ENCODE results near the gene FRMD6. TPM values are rescaled to one million over a fixed set of nuclear protein-coding genes. Genes with fewer than 3 reads are reported as not detected.

The FRMD6 gene
- polyA plus RNA-seq, 1 donor from 2014 or later = 2.4 TPM

DNA sequence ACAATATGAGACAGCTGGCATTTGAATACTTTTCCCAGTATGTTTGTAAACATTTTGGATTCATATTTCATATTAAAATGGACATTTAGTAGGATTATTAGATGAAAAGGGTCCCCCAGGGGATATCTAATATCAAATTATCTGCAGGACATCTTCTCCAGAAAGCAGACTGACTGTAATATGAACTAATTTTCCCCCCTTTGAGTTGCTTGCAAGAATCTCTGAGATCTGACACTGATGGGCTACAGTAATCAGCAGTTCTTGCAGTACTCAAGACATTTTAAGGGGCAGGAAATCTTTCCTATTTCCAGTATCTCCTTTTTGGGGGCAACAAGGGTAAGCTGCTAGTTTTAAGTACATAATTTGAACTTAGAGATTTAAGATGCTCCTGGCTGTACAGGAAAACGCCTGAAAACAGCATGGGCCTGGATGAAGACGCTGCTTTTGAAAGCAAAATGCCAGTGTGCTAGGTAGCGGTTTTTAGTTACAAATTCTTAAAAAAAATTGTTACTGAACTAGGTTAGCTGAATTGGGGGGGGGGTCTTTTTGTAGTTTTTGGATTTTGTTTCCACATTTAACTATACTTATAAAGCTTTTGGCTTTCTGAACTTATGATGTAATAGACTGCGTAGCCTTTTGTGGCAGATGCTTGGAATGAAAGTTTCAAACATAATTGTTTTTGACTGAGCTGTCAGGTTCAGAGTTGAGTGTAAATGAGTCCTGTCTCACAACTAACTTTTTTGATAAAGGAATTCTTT lies 2.2 kb downstream of the FRMD6 start:
- Histone ChIP-seq H4K20me1 (ENCODE audit: insufficient read depth) (no peaks in the 10 kb centered on the region), H3K36me3 (ENCODE audit: insufficient read depth, low read length) (no peaks in the 10 kb centered on the region), H3K79me2 (replicated peaks; ENCODE audit: insufficient read depth, low read length) (no peaks in the 10 kb centered on the region), H3K27me3 (ENCODE audit: insufficient read depth, low read depth, low read length) (peaks cover 22% of the 10 kb centered on the region), H3K9me3 (ENCODE audit: low read length) (no peaks in the 10 kb centered on the region), H3K9ac (ENCODE audit: low read length) (no peak overlapping the region), H3F3A (ENCODE audit: insufficient read depth, low read length, poor library complexity, severe bottlenecking) (no peaks in the 10 kb centered on the region), H3K27ac (ENCODE audit: low read length) (no peak overlapping the region), H2AFZ (ENCODE audit: low read depth, low read length) (no peak overlapping the region), H3K9me2 (ENCODE audit: insufficient read depth, low read length) (no peaks in the 10 kb centered on the region), H3K4me2 (ENCODE audit: low read length) (no peak overlapping the region), H3K4me3 (ENCODE audit: low read length) (no peak overlapping the region)
- TF ChIP-seq, protein P1, sequence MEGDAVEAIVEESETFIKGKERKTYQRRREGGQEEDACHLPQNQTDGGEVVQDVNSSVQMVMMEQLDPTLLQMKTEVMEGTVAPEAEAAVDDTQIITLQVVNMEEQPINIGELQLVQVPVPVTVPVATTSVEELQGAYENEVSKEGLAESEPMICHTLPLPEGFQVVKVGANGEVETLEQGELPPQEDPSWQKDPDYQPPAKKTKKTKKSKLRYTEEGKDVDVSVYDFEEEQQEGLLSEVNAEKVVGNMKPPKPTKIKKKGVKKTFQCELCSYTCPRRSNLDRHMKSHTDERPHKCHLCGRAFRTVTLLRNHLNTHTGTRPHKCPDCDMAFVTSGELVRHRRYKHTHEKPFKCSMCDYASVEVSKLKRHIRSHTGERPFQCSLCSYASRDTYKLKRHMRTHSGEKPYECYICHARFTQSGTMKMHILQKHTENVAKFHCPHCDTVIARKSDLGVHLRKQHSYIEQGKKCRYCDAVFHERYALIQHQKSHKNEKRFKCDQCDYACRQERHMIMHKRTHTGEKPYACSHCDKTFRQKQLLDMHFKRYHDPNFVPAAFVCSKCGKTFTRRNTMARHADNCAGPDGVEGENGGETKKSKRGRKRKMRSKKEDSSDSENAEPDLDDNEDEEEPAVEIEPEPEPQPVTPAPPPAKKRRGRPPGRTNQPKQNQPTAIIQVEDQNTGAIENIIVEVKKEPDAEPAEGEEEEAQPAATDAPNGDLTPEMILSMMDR (IDR thresholded peaks at IDR 0.05; ENCODE audit: poor library complexity, severe bottlenecking) = no peak
- TF ChIP-seq POLR2AphosphoS5 (IDR thresholded peaks at IDR 0.05) = no peak
- no peak for TF ChIP-seq SMC3 (conservative IDR thresholded peaks at IDR 0.05; ENCODE audit: poor library complexity)
- TF ChIP-seq EZH2 (IDR thresholded peaks at IDR 0.05; ENCODE audit: borderline replicate concordance, insufficient read depth, low read length, poor library complexity, severe bottlenecking) = no peak
- TF ChIP-seq RAD21 (conservative IDR thresholded peaks at IDR 0.05) = no peak
- no peak for TF ChIP-seq EP300 (conservative IDR thresholded peaks at IDR 0.05; ENCODE audit: poor library complexity, severe bottlenecking)
- TF ChIP-seq, protein P2, sequence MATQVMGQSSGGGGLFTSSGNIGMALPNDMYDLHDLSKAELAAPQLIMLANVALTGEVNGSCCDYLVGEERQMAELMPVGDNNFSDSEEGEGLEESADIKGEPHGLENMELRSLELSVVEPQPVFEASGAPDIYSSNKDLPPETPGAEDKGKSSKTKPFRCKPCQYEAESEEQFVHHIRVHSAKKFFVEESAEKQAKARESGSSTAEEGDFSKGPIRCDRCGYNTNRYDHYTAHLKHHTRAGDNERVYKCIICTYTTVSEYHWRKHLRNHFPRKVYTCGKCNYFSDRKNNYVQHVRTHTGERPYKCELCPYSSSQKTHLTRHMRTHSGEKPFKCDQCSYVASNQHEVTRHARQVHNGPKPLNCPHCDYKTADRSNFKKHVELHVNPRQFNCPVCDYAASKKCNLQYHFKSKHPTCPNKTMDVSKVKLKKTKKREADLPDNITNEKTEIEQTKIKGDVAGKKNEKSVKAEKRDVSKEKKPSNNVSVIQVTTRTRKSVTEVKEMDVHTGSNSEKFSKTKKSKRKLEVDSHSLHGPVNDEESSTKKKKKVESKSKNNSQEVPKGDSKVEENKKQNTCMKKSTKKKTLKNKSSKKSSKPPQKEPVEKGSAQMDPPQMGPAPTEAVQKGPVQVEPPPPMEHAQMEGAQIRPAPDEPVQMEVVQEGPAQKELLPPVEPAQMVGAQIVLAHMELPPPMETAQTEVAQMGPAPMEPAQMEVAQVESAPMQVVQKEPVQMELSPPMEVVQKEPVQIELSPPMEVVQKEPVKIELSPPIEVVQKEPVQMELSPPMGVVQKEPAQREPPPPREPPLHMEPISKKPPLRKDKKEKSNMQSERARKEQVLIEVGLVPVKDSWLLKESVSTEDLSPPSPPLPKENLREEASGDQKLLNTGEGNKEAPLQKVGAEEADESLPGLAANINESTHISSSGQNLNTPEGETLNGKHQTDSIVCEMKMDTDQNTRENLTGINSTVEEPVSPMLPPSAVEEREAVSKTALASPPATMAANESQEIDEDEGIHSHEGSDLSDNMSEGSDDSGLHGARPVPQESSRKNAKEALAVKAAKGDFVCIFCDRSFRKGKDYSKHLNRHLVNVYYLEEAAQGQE (IDR thresholded peaks at IDR 0.05; ENCODE audit: borderline replicate concordance) = no peak
- no peak for TF ChIP-seq TAF1 (IDR thresholded peaks at IDR 0.05; ENCODE audit: low read depth)
- TF ChIP-seq MXI1 (conservative IDR thresholded peaks at IDR 0.05; ENCODE audit: poor library complexity, severe bottlenecking) = no peak

DNA sequence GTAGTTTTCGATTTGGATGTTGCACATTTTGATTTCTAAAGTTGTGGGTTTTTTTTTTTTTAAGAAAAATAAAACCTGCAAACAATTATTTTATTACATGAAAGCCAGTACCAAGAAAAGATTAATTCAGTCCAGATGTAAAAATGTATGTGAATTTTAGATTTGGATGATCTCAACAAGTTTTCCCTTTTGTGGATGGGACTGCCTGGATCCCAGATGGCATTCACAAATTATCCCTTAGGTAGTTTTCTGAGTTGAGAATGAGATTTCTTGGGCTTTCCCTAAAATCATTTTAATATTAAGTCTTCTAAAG lies 2.8 kb downstream of the FRMD6 start:
- no peak overlapping the region for H3K27ac ChIP-seq (ENCODE audit: low read length)
- H3K27me3 ChIP-seq (ENCODE audit: insufficient read depth, low read depth, low read length) = peaks cover 22% of the 10 kb centered on the region
- TF ChIP-seq TAF1 (IDR thresholded peaks at IDR 0.05; ENCODE audit: low read depth) (no peak), POLR2AphosphoS5 (IDR thresholded peaks at IDR 0.05) (no peak), MXI1 (conservative IDR thresholded peaks at IDR 0.05; ENCODE audit: poor library complexity, severe bottlenecking) (no peak), RAD21 (conservative IDR thresholded peaks at IDR 0.05) (no peak), EZH2 (IDR thresholded peaks at IDR 0.05; ENCODE audit: borderline replicate concordance, insufficient read depth, low read length, poor library complexity, severe bottlenecking) (no peak), SMC3 (conservative IDR thresholded peaks at IDR 0.05; ENCODE audit: poor library complexity) (no peak)
- TF ChIP-seq, protein P1 (IDR thresholded peaks at IDR 0.05; ENCODE audit: poor library complexity, severe bottlenecking) = no peak
- no peaks in the 10 kb centered on the region for H3K9me2 ChIP-seq (ENCODE audit: insufficient read depth, low read length)
- no peak overlapping the region for H3K4me2 ChIP-seq (ENCODE audit: low read length)
- no peaks in the 10 kb centered on the region for H3K36me3 ChIP-seq (ENCODE audit: insufficient read depth, low read length)
- no peaks in the 10 kb centered on the region for H3F3A ChIP-seq (ENCODE audit: insufficient read depth, low read length, poor library complexity, severe bottlenecking)
- no peak overlapping the region for H3K4me3 ChIP-seq (ENCODE audit: low read length)
- H3K9me3 ChIP-seq (ENCODE audit: low read length) = no peaks in the 10 kb centered on the region
- H3K79me2 ChIP-seq (replicated peaks; ENCODE audit: insufficient read depth, low read length) = no peaks in the 10 kb centered on the region
- H2AFZ ChIP-seq (ENCODE audit: low read depth, low read length) = no peak overlapping the region
- no peak overlapping the region for H3K9ac ChIP-seq (ENCODE audit: low read length)
- no peaks in the 10 kb centered on the region for H4K20me1 ChIP-seq (ENCODE audit: insufficient read depth)
